Activated B cell treated with CpG ODN at 0.5 μM for 24 hours (primary cell): ENCODE measurements around the gene SH2D6. TPM values are rescaled to one million over a fixed set of nuclear protein-coding genes. Genes with fewer than 3 reads are reported as not detected.

Experiments
- ATAC-seq: fragments of 200-7000 bp; cut with Tn5 transposase; one replicate; pipeline ENCODE4 v1.10.0; 2021; ENCODE audit warnings: low read depth, mild to moderate bottlenecking, moderate library complexity
- CTCF ChIA-PET: fragments of 350-600 bp; sonication (Branson Sonifier 250); formaldehyde crosslinking; loops from one replicate; lab custom pipeline; 2021; ENCODE audit warnings: antibody characterized with exemption; lab: Charles Lee
- POLR2A ChIA-PET: fragments of 350-600 bp; sonication (Branson Sonifier 250); formaldehyde crosslinking; loops from one replicate; lab custom pipeline; 2021; ENCODE audit warnings: antibody characterized with exemption; lab: Charles Lee
- DNase-seq: peaks from one replicate; pipeline ENCODE4 v3.0.0; 2022
- H3K27ac Mint-ChIP-seq: one replicate; pipeline ENCODE4 v1.8.0; 2020; ENCODE audit warnings: mixed read lengths
- H3K27me3 Mint-ChIP-seq: one replicate; pipeline ENCODE4 v1.8.0; 2021; ENCODE audit warnings: mixed read lengths
- H3K36me3 Mint-ChIP-seq: one replicate; pipeline ENCODE4 v1.8.0; 2021; ENCODE audit warnings: low read depth, mixed read lengths
- H3K4me1 Mint-ChIP-seq: one replicate; pipeline ENCODE4 v1.8.0; 2021; ENCODE audit warnings: mixed read lengths
- H3K4me3 Mint-ChIP-seq: one replicate; pipeline ENCODE4 v1.8.0; 2020; ENCODE audit warnings: mild to moderate bottlenecking, mixed read lengths
- H3K9me3 Mint-ChIP-seq: one replicate; pipeline ENCODE4 v1.8.0; 2020; ENCODE audit warnings: mixed read lengths
- CTCF ChIP-seq: fragments of 200-600 bp; IDR thresholded peaks from one replicate; pipeline ENCODE4 v1.8.0; 2022; ENCODE audit warnings: antibody characterized with exemption, mild to moderate bottlenecking
- intact Hi-C: fragments of 100-400 bp; cut with micrococcal nuclease; formaldehyde crosslinking; loops from one replicate; pipeline ENCODE4 v1.15.1; 2024
- total RNA-seq: library from RNA; stranded (reverse); gene quantifications from 2 replicates; pipeline ENCODE4 v1.2.3, GENCODE V29; 2022

The SH2D6 gene
- total RNA-seq, 1 donor from 2014 or later, result 1.6 TPM

GRCh38 chr2:85405201-85406059, 13.1 kb upstream of the SH2D6 start:
- DNase-seq, result no peak
- H3K9me3 Mint-ChIP-seq, result no peaks in the 10 kb centered on the region
- H3K4me1 Mint-ChIP-seq, result peaks cover 74% of the 10 kb centered on the region
- peak overlapping the region; percentile 81 for H3K27ac Mint-ChIP-seq
- H3K4me3 Mint-ChIP-seq, result peak overlapping the region; percentile 62
- ChIA-PET CTCF (interaction anchor here (1.0 to 1.6 kb wide), 2 partner anchors 13 to 14 kb away, joined by 4 to 6 read pairs; no protein-coding TSS in a partner anchor), POLR2A (interaction anchor here (0.6 to 1.5 kb wide), 6 partner anchors 13 to 134 kb away, joined by 3 to 11 read pairs (median 4); partner anchors contain the start of genes ELMOD3, MAT2A, RETSAT and TGOLN2)
- peaks cover 28% of the 10 kb centered on the region for H3K36me3 Mint-ChIP-seq
- intact Hi-C loops, result no loop called here
- H3K27me3 Mint-ChIP-seq, result no peaks in the 10 kb centered on the region
- no peak for TF ChIP-seq CTCF
- peak; percentile 38 for ATAC-seq

GRCh38 chr2:85409845-85410583, 8.5 kb upstream of the SH2D6 start, which contains the start of gene CAPG:
Gene CAPG, minus strand, starts transcription at chr2:85410366. Its CDS starts 8,221 bp downstream, at chr2:85402145.
- H3K4me3 Mint-ChIP-seq, result peak within 1 kb of the TSS; percentile 89
- peaks cover 5% of the 10 kb centered on the region for H3K36me3 Mint-ChIP-seq
- H3K27ac Mint-ChIP-seq, result peak within 1 kb of the TSS; percentile 92
- H3K27me3 Mint-ChIP-seq, result no peaks in the 10 kb centered on the region
- CTCF ChIA-PET, result interaction anchor here (0.6 kb wide), 1 partner anchor 9 kb away, joined by 3 read pairs; the partner anchor contains the start of gene SH2D6
- no peaks in the 10 kb centered on the region for H3K9me3 Mint-ChIP-seq
- peaks cover 90% of the 10 kb centered on the region for H3K4me1 Mint-ChIP-seq
- intact Hi-C loops, result loop anchor here (1.0 to 10.0 kb wide), 6 partner anchors 8 to 785 kb away; partner anchors contain the start of genes ELMOD3, IMMT, MRPL35 and POLR1A
- ATAC-seq (peak; percentile 75), DNase-seq (peak; percentile 76)
- no peak for TF ChIP-seq CTCF
- POLR2A ChIA-PET, result interaction anchor here (0.6 to 5.3 kb wide), 8 partner anchors 9 to 452 kb away, joined by 4 to 47 read pairs (median 18); partner anchors contain the start of genes ELMOD3, MAT2A, RETSAT and SH2D6

GRCh38 chr2:85410584-85411404, 7.7 kb upstream of the SH2D6 start:
- CTCF ChIA-PET, result no interaction called here

GRCh38 chr2:85411405-85411748, 7.1 kb upstream of the SH2D6 start:
- Mint-ChIP-seq H3K27ac (peak overlapping the region; percentile 70), H3K4me3 (no peak overlapping the region), H3K36me3 (peaks cover 1% of the 10 kb centered on the region), H3K4me1 (peaks cover 85% of the 10 kb centered on the region), H3K27me3 (no peaks in the 10 kb centered on the region), H3K9me3 (no peaks in the 10 kb centered on the region)
- intact Hi-C loops, result loop anchor here (10.0 kb wide), 2 partner anchors 693 to 783 kb away; partner anchors contain the start of genes IMMT, MRPL35, POLR1A and PTCD3
- ATAC-seq (no peak), DNase-seq (no peak)
- TF ChIP-seq CTCF, result no peak
- ChIA-PET POLR2A (interaction anchor here (0.7 to 5.3 kb wide), 5 partner anchors 9 to 128 kb away, joined by 3 to 36 read pairs (median 5); partner anchors contain the start of genes MAT2A and TGOLN2), CTCF (no interaction called here)

More at GRCh38 chr2:85410584-85411404, 7.7 kb upstream of the SH2D6 start:
- no peak for DNase-seq
- H3K4me3 Mint-ChIP-seq, result peak overlapping the region; percentile 89
- H3K27me3 Mint-ChIP-seq, result no peaks in the 10 kb centered on the region
- peaks cover 88% of the 10 kb centered on the region for H3K4me1 Mint-ChIP-seq
- intact Hi-C loops, result loop anchor here (1.0 to 10.0 kb wide), 6 partner anchors 8 to 784 kb away; partner anchors contain the start of genes ELMOD3, IMMT, MRPL35 and POLR1A
- peaks cover 1% of the 10 kb centered on the region for H3K36me3 Mint-ChIP-seq
- no peak for ATAC-seq
- POLR2A ChIA-PET, result interaction anchor here (0.5 to 5.3 kb wide), 6 partner anchors 11 to 452 kb away, joined by 3 to 36 read pairs (median 6); partner anchors contain the start of genes MAT2A and TGOLN2
- no peaks in the 10 kb centered on the region for H3K9me3 Mint-ChIP-seq
- peak overlapping the region; percentile 92 for H3K27ac Mint-ChIP-seq
- no peak for TF ChIP-seq CTCF
